Skeletal muscle cell (primary cell): ENCODE results near the gene EGFL6.

ENCODE experiments used
- DNase-seq: peaks from one replicate; pipeline ENCODE4 v3.0.0-alpha.2; 2010; ENCODE audit warnings: low read depth
- H3K4me3 ChIP-seq: 2 replicates; pipeline ENCODE4 v1.5.1; 2011; ENCODE audit warnings: low read depth, mild to moderate bottlenecking, control low read depth, low read length, moderate library complexity

Gene EGFL6

GRCh38 chrX:13569479-13570260, at the start of gene EGFL6:
EGFL6 (plus strand) TSS chrX:13569601; CDS start chrX:13569862, 261 bp downstream.
- H3K4me3 ChIP-seq, result no peak within 1 kb of the TSS
- DNase-seq, result no peak

GRCh38 chrX:13520351-13520750, 49.0 kb upstream of the EGFL6 start:
- DNase-seq, result no peak
- no peak overlapping the region for H3K4me3 ChIP-seq

- DNase-seq, result peak; percentile 23
These were observed 48.5 kb upstream of the EGFL6 start for GRCh38 chrX:13520936-13521335.

GRCh38 chrX:13522811-13523210, 46.6 kb upstream of the EGFL6 start:
- no peak for DNase-seq
- no peak overlapping the region for H3K4me3 ChIP-seq

More at GRCh38 chrX:13520936-13521335, 48.5 kb upstream of the EGFL6 start:
- H3K4me3 ChIP-seq, result no peak overlapping the region

GRCh38 chrX:13533726-13534125, 35.7 kb upstream of the EGFL6 start:
- peak; percentile 18 for DNase-seq
- H3K4me3 ChIP-seq, result no peak overlapping the region

- DNase-seq, result no peak
- H3K4me3 ChIP-seq, result no peak overlapping the region
These were observed 33.8 kb upstream of the EGFL6 start for GRCh38 chrX:13535376-13536165.

GRCh38 chrX:13536551-13536950, 32.9 kb upstream of the EGFL6 start:
- H3K4me3 ChIP-seq, result no peak overlapping the region
- DNase-seq, result no peak

GRCh38 chrX:13538414-13538813, 31.0 kb upstream of the EGFL6 start:
- H3K4me3 ChIP-seq, result no peak overlapping the region

GRCh38 chrX:13540602-13541001, 28.8 kb upstream of the EGFL6 start:
- no peak overlapping the region for H3K4me3 ChIP-seq
- no peak for DNase-seq

More at GRCh38 chrX:13538414-13538813, 31.0 kb upstream of the EGFL6 start:
- no peak for DNase-seq

- no peak for DNase-seq
- H3K4me3 ChIP-seq, result no peak overlapping the region
These were observed 23.7 kb upstream of the EGFL6 start for GRCh38 chrX:13545726-13546125.

- no peak overlapping the region for H3K4me3 ChIP-seq
- DNase-seq, result no peak
These were observed 21.7 kb upstream of the EGFL6 start for GRCh38 chrX:13547671-13548070.

- DNase-seq, result no peak
These were observed 19.1 kb upstream of the EGFL6 start for GRCh38 chrX:13550346-13550745.

GRCh38 chrX:13551610-13552009, 17.8 kb upstream of the EGFL6 start:
- no peak for DNase-seq
- H3K4me3 ChIP-seq, result no peak overlapping the region

More at GRCh38 chrX:13550346-13550745, 19.1 kb upstream of the EGFL6 start:
- no peak overlapping the region for H3K4me3 ChIP-seq

GRCh38 chrX:13552892-13553291, 16.5 kb upstream of the EGFL6 start:
- no peak for DNase-seq
- H3K4me3 ChIP-seq, result no peak overlapping the region

GRCh38 chrX:13565511-13565910, 3.9 kb upstream of the EGFL6 start:
- no peak overlapping the region for H3K4me3 ChIP-seq
- DNase-seq, result no peak

GRCh38 chrX:13570261-13570605, 832 bp downstream of the EGFL6 start:
- no peak for DNase-seq
- H3K4me3 ChIP-seq, result no peak overlapping the region

GRCh38 chrX:13571136-13571535, 1.7 kb downstream of the EGFL6 start:
- DNase-seq, result no peak
- H3K4me3 ChIP-seq, result no peak overlapping the region

- no peak for DNase-seq
- H3K4me3 ChIP-seq, result no peak overlapping the region
These were observed 5.2 kb downstream of the EGFL6 start for GRCh38 chrX:13574600-13574999.

- no peak overlapping the region for H3K4me3 ChIP-seq
- no peak for DNase-seq
These were observed 10.3 kb downstream of the EGFL6 start for GRCh38 chrX:13579661-13580060.

- no peak overlapping the region for H3K4me3 ChIP-seq
- DNase-seq, result no peak
These were observed 12.2 kb downstream of the EGFL6 start for GRCh38 chrX:13581554-13581953.
